NCI-H2029 treated with DMSO at 0.1 percent for 48 hours (cell line): ENCODE results near the gene TRIM52.
"Not testable (repeated sequence)": the region's sequence is repeated elsewhere in the genome, so short reads cannot be mapped to it uniquely, and the experiment has no call there.

ENCODE experiments used
- DNase-seq: peaks from one replicate; lab custom pipeline; 2025; lab: John Stamatoyannopoulos, UW

The TRIM52 gene

DNA sequence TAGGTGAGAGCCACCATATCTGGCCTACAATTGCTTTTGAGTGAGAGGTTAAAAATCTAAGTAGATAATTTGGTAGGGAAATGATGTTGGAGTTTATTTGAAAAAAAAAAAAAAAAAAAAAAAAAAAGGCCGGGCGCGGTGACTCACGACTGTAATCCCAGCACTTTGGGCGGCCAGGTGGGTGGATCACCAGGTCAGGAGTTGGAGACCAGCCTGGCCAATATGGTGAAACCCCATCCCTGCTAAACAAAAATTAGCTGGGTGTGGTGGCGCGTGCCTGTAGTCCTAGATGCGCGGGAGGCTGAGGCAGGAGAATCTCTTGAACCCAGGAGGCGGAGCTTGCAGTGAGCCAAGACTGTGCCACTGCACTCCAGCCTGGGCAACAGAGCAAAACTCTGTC lies 46.7 kb downstream of the TRIM52 start:
- DNase-seq, result not testable (repeated sequence)

DNA sequence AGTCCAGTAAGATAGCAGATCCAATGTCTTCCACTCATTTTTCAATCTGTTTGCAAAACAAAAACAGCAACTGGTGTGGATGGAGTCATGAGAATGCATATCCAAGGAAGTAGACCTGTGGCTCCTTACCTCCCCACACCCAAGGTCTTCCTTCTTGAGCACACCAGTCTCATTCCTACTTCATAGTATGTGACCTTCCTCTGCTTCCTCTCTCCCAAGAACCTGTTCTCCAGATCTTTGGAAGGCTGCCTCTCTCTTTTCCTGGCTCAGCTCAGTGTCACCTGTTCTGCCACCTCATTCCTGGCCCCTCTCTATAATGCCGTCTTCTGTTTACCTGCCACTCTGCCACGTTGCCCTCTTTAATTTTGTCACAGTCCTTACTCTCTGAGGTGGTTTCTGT lies 48.0 kb downstream of the TRIM52 start:
- DNase-seq, result no peak

DNA sequence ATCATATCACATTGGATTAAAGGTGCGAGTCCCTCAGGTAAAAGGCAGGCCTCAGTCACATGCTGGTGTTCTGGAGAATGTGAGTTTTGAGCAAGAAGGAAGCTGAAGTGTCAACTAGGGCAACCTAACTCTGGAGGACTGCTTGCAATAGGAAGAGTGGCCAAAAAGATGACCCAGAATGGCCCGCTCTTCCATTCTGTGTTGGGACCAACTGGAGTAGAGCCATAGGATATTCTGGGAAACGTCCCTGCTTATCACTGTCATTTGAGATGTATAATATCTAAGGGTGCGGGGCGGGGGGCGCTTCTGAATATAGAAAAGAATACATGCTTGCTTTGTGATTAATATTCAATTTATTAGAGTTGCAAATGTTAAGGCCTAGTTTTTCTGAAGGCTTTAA lies 48.9 kb downstream of the TRIM52 start:
- DNase-seq, result no peak

DNA sequence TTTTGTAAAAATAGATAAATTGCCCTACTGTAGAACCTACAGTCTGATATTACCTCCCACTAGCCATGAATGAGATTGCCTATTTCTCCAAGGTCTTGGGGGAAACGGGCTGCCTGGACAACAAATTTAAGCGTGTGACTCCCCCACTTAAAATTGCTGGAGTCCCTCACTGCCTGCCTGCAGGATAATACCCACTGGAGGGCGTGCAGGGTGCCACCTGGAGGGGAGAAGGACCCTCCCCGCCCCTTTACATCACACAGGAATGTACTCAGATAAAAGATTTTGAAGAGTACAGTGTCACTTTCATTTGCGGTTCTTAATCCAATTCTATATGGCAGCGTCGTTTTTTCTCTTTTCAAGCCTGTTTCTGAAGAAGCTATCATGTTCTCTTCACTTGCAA lies 49.7 kb downstream of the TRIM52 start:
- DNase-seq, result no peak

DNA sequence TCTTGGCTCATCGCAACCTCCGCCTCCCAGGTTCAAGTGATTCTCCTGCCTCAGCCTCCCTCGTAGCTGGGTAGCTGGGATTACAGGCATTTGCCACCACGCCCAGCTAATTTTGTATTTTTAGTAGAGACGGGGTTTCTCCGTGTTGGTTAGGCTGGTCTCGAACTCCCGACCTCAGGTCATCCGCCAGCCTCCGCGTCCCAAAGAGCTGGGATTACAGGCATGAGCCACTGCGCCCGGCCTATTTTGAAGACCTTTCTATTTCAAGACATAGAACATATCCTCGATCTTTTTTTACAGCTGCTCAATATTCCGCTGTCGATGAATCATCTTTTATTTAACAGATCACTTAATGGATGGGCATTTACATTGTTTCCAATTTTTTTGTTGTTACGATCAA lies 50.2 kb downstream of the TRIM52 start:
- DNase-seq, result not testable (repeated sequence)

DNA sequence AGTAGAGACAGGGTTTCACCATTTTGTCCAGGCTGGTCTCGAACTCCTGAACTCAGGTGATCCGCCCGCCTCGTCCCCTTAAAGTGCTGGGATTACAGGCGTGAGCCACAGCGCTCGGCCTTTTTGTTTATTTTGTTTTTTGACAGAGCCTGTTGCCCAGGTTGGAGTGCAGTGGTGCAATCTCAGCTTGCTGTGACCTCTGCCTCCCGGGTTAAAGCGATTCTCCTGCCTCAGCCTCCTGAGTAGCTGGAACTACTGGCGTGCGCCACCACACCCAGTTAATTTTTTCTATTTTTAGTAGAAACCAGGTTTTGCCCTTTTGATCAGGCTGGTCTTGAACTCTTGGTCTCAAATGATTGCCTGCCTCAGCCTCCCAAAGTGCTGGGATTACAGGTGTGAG lies 50.8 kb downstream of the TRIM52 start:
- DNase-seq, result not testable (repeated sequence)

DNA sequence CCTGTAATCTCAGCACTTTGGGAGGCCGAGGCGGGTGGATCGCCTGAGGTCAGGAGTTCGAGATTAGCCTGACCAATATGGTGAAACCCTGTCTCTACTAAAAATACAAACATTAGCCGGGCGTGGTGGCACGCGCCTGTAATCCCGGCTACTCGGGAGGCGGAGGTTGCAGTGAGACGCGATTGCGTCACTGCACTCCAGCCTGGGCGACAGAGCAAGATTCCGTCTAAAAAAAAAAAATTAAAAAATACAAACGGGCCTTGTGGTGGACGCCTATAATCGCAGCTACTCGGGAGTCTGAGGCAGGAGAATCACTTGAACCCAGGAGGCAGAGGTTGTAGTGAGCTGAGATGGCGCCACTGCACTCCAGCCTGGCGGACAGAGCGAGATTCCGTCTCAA lies 51.9 kb downstream of the TRIM52 start:
- not testable (repeated sequence) for DNase-seq

DNA sequence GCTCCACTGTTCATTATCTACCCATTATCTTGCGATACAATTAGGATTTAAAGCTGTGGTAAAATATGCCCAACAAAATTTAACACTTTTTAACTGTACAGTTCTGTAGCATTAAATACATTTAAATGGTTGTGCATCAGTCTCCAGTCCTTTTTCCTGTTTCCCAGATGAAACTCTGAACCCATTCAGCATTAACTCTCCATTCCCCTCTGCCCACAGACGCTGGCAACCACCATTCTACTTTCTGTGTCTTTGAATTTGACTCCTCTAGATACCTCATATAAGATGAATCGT lies 53.0 kb downstream of the TRIM52 start:
- no peak for DNase-seq

DNA sequence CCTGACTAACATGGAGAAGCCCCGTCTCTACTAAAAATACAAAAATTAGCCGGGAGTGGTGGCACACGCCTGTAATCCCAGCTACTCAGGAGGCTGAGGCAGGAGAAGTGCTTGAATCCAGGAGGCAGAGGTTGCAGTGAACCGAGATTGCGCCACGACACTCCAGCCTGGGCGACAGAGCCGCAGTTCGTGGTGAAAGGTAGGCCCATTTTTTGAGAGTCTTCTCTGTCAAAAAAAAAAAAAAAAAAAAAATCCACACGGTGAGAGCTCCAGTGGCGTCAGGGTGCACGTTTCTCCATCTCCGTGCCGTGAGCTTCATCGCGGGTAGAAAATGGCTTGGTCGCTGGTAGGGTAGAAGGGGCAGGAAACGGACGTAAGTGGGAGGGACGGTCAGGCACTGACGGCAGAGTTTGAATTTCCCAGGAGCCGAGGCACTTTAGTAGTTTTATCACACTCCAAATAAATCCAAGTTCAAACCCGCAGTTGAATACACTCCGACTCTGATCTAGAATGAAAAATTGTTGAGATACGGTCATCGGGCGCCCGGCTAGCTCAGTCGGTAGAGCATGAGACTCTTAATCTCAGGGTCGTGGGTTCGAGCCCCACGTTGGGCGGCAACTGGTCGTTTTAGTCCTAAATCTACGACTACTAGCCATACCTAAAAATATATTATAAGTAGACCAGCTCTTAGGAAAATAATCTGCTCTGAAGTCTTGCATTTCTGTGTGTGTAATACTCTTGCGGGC lies 53.6 kb downstream of the TRIM52 start:
- no peak for DNase-seq

DNA sequence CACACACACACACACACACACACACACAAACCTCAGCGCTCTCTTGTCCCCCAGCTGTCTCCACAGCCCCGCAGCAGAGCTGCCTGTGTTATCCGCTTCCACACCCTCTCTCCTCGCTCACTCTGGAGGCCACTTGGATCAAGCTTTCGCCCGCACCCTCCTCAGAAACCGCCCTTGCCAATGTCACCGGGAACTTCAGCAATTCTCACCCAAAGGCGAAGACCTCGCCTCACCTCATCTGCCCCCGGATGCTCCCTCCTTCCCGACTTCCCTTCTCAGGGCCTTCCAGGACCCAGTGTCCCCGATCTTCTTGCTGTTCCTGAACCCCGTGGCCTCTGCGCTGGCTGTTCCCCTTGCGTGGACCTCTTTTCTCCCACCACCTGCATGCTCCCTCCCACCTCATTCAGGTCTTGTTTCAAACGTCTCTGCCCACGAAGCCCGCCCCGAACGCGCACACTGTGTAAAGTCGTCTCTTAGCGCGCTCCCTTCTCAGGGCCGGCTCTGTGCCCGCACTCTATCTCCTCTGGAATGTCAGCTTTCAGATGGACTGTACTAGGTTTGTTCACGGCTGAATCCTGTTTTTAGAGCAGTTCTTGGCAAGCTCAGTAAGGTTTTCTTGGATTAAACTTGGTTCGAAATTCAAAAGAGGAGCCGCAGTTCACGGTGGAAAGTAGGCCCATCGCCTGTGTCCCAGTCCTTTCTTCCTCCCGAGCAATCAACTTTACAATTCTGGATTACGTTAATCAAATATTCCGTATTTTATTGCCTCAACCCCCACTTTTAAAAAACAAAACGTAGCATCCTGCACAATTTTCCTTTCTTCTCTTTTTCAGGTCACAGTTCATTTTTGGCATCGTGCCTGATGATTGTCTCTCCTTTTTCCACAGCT lies 54.9 kb downstream of the TRIM52 start:
- no peak for DNase-seq
